Fibroblast of skin of left biceps (primary cell): ENCODE measurements around the gene FAM32A.

ENCODE experiments used
- DNase-seq, 2 experiments: peaks; one replicate each; pipeline ENCODE4 v3.0.0-alpha.2; 2013; ENCODE audit warnings: low read depth in 2 of 2

Gene FAM32A

GRCh38 chr19:16225279-16226183 is 40.3 kb downstream of the FAM32A start:
- no peak for DNase-seq

- DNase-seq = no peak
Measured at GRCh38 chr19:16226184-16226591, 41.0 kb downstream of the FAM32A start.

GRCh38 chr19:16226878-16227836 is 41.9 kb downstream of the FAM32A start:
- DNase-seq = no peak

- DNase-seq = no peak
Measured at GRCh38 chr19:16227837-16228636, 42.8 kb downstream of the FAM32A start.

- no peak for DNase-seq
Measured at GRCh38 chr19:16228637-16229321, 43.6 kb downstream of the FAM32A start.

GRCh38 chr19:16229322-16229641 is 44.1 kb downstream of the FAM32A start:
- DNase-seq = no peak

- no peak for DNase-seq
Measured at GRCh38 chr19:16232127-16232526, 46.9 kb downstream of the FAM32A start.

- no peak for DNase-seq
Measured at GRCh38 chr19:16232568-16232967, 47.4 kb downstream of the FAM32A start.

GRCh38 chr19:16233081-16233776 is 48.0 kb downstream of the FAM32A start:
- DNase-seq = no peak

- no peak for DNase-seq
Measured at GRCh38 chr19:16233836-16234551, 48.8 kb downstream of the FAM32A start.

GRCh38 chr19:16234552-16235445 is 49.6 kb downstream of the FAM32A start:
- DNase-seq = no peak

GRCh38 chr19:16235811-16236652 is 50.8 kb downstream of the FAM32A start:
- DNase-seq = no peak
